ENCODE measurements around the gene BATF3.

DNA sequence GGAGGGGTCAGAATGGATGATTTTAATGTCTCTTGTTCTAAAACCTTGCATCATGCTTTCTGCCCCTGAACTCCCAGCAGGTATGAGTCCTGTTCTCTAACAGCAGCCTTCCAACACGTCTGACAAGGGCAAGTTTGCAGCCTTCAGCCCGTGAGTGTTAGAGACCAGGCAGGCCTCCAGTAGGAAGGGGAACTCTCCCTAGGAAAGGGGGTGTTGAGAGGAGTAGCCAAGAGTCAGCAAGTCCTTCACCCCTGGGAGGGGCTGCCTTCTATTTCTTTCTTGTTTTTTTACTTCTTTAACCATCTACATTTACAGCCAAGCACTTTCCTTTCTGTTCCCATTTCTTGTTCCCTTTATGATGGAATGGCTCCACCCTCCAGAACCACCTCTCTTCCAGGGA is 14.2 kb downstream of the BATF3 start:
- TF ChIP-seq, protein P1, sequence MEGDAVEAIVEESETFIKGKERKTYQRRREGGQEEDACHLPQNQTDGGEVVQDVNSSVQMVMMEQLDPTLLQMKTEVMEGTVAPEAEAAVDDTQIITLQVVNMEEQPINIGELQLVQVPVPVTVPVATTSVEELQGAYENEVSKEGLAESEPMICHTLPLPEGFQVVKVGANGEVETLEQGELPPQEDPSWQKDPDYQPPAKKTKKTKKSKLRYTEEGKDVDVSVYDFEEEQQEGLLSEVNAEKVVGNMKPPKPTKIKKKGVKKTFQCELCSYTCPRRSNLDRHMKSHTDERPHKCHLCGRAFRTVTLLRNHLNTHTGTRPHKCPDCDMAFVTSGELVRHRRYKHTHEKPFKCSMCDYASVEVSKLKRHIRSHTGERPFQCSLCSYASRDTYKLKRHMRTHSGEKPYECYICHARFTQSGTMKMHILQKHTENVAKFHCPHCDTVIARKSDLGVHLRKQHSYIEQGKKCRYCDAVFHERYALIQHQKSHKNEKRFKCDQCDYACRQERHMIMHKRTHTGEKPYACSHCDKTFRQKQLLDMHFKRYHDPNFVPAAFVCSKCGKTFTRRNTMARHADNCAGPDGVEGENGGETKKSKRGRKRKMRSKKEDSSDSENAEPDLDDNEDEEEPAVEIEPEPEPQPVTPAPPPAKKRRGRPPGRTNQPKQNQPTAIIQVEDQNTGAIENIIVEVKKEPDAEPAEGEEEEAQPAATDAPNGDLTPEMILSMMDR (conservative IDR thresholded peaks at IDR 0.05): no peak
- TF ChIP-seq ZFX (IDR thresholded peaks at IDR 0.05): no peak

All from C4-2B (cell line).